Measurements from ENCODE around the gene ATP6AP1. TPM values are rescaled to one million over a fixed set of nuclear protein-coding genes. Genes with fewer than 3 reads are reported as not detected.

ATP6AP1 gene
- total and polyA plus RNA-seq, 2 of the 13 experiments (the other 11 are each of a cell fraction or from before 2014, with no cell fraction given): 56.7 to 110 TPM

GRCh38 chrX:154478728-154479622, 50.5 kb downstream of the ATP6AP1 start, which contains the start of gene LAGE3 (continued):
- TF ChIP-seq GABPB1 (CRISPR knock-in tag; IDR thresholded peaks at IDR 0.05) (peak; percentile 58; the same call in 1 of the 2 replicates), CTCF (CRISPR knock-in tag; IDR thresholded peaks at IDR 0.05) (no peak), KAT8 (CRISPR knock-in tag; IDR thresholded peaks at IDR 0.05) (0 out of 2 replicates have a peak, but pooled peaks have one; percentile 22), HOXA3 (CRISPR knock-in tag; IDR thresholded peaks at IDR 0.05) (peak; percentile 59; the same call in 1 of the 2 replicates), DNMT1 (CRISPR knock-in tag; IDR thresholded peaks at IDR 0.05) (0 out of 2 replicates have a peak, but pooled peaks have one; percentile 47), NFE2L1 (CRISPR knock-in tag; IDR thresholded peaks at IDR 0.05; ENCODE audit: borderline replicate concordance) (no peak), ZNF878 (CRISPR knock-in tag; IDR thresholded peaks at IDR 0.05) (peak; percentile 68; the same call in 1 of the 2 replicates), ZNF224 (CRISPR knock-in tag; IDR thresholded peaks at IDR 0.05) (0 out of 2 replicates have a peak, but pooled peaks have one; percentile 54), ZNF746 (CRISPR knock-in tag; IDR thresholded peaks at IDR 0.05) (no peak), HOXA5 (CRISPR knock-in tag; IDR thresholded peaks at IDR 0.05) (no peak), IRF9 (CRISPR knock-in tag; IDR thresholded peaks at IDR 0.05; ENCODE audit: borderline replicate concordance) (peak; percentile 60; the same call in 1 of the 2 replicates), KLF16 (CRISPR knock-in tag; IDR thresholded peaks at IDR 0.05) (peak in 1 of 2 experiments; percentile 36; a peak in 1 of 4 replicates), ZNF343 (CRISPR knock-in tag; IDR thresholded peaks at IDR 0.05) (0 out of 2 replicates have a peak, but pooled peaks have one; percentile 27), ZNF124 (CRISPR knock-in tag; IDR thresholded peaks at IDR 0.05) (no peak), ZNF720 (CRISPR knock-in tag; IDR thresholded peaks at IDR 0.05) (no peak), TFE3 (CRISPR knock-in tag; IDR thresholded peaks at IDR 0.05) (no peak), FOXM1 (CRISPR knock-in tag; IDR thresholded peaks at IDR 0.05) (no peak), ZFP36L1 (CRISPR knock-in tag; IDR thresholded peaks at IDR 0.05) (0 out of 2 replicates have a peak, but pooled peaks have one; percentile 33), RXRA (CRISPR knock-in tag; IDR thresholded peaks at IDR 0.05) (peak; percentile 44; the same call in 1 of the 2 replicates), MLXIP (CRISPR knock-in tag; IDR thresholded peaks at IDR 0.05; ENCODE audit: borderline replicate concordance) (0 out of 2 replicates have a peak, but pooled peaks have one; percentile 36), ZNF274 (CRISPR knock-in tag; IDR thresholded peaks at IDR 0.05) (0 out of 2 replicates have a peak, but pooled peaks have one; percentile 44), SATB2 (CRISPR knock-in tag; IDR thresholded peaks at IDR 0.05) (no peak)
